Colon (tissue), 2 donors: Measurements from ENCODE around the gene NPB.
"Not testable (repeated sequence)": the region's sequence is repeated elsewhere in the genome, so short reads cannot be mapped to it uniquely, and the experiment has no call there.

Experiments used
- FAIRE-seq: peaks from 2 replicates; lab custom pipeline; 2012; peaks lifted over from hg19 to GRCh38; lab: Jason Lieb, UNC
- donor health status: control.
- donor health status: control.

NPB gene

GRCh38 chr17:81912441-81913309, 10.6 kb downstream of the NPB start:
- no peak for FAIRE-seq

GRCh38 chr17:81913394-81914102, 11.5 kb downstream of the NPB start:
- no peak for FAIRE-seq

- FAIRE-seq, result no peak
Observed at GRCh38 chr17:81914103-81914850, 12.2 kb downstream of the NPB start.

- FAIRE-seq, result no peak
Observed at GRCh38 chr17:81915331-81915730, 13.3 kb downstream of the NPB start.

- no peak for FAIRE-seq
Observed at GRCh38 chr17:81916234-81917001, 14.4 kb downstream of the NPB start.

GRCh38 chr17:81917565-81918332, 15.7 kb downstream of the NPB start, which contains the start of gene SIRT7:
SIRT7 (minus strand) TSS chr17:81918176; CDS start chr17:81918131, 45 bp downstream.
- FAIRE-seq, result no peak

GRCh38 chr17:81918333-81918669, 16.3 kb downstream of the NPB start:
- FAIRE-seq, result not testable (repeated sequence)

GRCh38 chr17:81918832-81919545, 17.0 kb downstream of the NPB start:
- FAIRE-seq, result no peak

- no peak for FAIRE-seq
Observed at GRCh38 chr17:81920612-81921536, 18.8 kb downstream of the NPB start.

GRCh38 chr17:81921537-81921862, 19.5 kb downstream of the NPB start:
- no peak for FAIRE-seq

GRCh38 chr17:81921996-81922565, 20.0 kb downstream of the NPB start:
- no peak for FAIRE-seq

- no peak for FAIRE-seq
Observed at GRCh38 chr17:81922566-81923301, 20.7 kb downstream of the NPB start.

- no peak for FAIRE-seq
Observed at GRCh38 chr17:81923302-81924260, 21.5 kb downstream of the NPB start.

GRCh38 chr17:81924557-81925532, 22.8 kb downstream of the NPB start:
- no peak for FAIRE-seq

GRCh38 chr17:81925860-81926450, 23.9 kb downstream of the NPB start:
- no peak for FAIRE-seq
